Transverse colon (tissue), 4 donors: ENCODE data around the gene EEPD1. TPM values are rescaled to one million over a fixed set of nuclear protein-coding genes. Genes with fewer than 3 reads are reported as not detected.

Source experiments
- DNase-seq: peaks from one replicate; pipeline ENCODE4 v3.0.0-alpha.2; 2019
- H3K27ac ChIP-seq, 4 donors: fragments of 200-600 bp; sonication (generic); 2 replicates each; pipeline ENCODE4 v1.5.1; 2016 to 2018; ENCODE audit warnings: inconsistent platforms in 4 of 4
- H3K27me3 ChIP-seq: fragments of 200-600 bp; sonication (generic); 2 replicates; pipeline ENCODE4 v1.5.1; 2017; ENCODE audit warnings: inconsistent platforms
- H3K36me3 ChIP-seq, 4 donors: fragments of 200-600 bp; sonication (generic); 2 replicates each; pipeline ENCODE4 v1.5.1; 2017 to 2019; ENCODE audit warnings: inconsistent platforms in 4 of 4
- H3K4me1 ChIP-seq, 4 donors: fragments of 200-600 bp; sonication (generic); 2 replicates each; pipeline ENCODE4 v1.5.1; 2017 to 2020; ENCODE audit warnings: inconsistent platforms in 4 of 4
- H3K4me3 ChIP-seq, 4 donors: fragments of 200-600 bp; sonication (generic); 1 replicate in 1 of 4; 2 replicates in 3 of 4; pipeline versions ENCODE4 v1.5.1 to v1.6.1; 2017 to 2019; ENCODE audit warnings: inconsistent platforms in 4 of 4
- H3K9me3 ChIP-seq, 2 donors: fragments of 200-600 bp; sonication (generic); 2 replicates each; pipeline ENCODE4 v1.5.1; 2017 to 2019; ENCODE audit warnings: inconsistent platforms in 2 of 2
- EP300 ChIP-seq: sonication (generic); formaldehyde crosslinking; IDR thresholded peaks from one replicate; pipeline ENCODE4 v1.6.1; 2017; ENCODE audit warnings: antibody characterized with exemption, low read depth
- POLR2A ChIP-seq: fragments of 450-650 bp; IDR thresholded peaks from one replicate; pipeline ENCODE4 v1.6.1; 2016; ENCODE audit warnings: antibody characterized with exemption, mild to moderate bottlenecking, moderate library complexity
- POLR2AphosphoS5 ChIP-seq, 3 donors: sonication (generic); formaldehyde crosslinking; IDR thresholded peaks; one replicate each; pipeline ENCODE4 v1.6.1; 2016; ENCODE audit warnings: antibody characterized with exemption in 3 of 3
- WGBS, 2 donors: methylation state at CpG; one replicate each; pipeline ENCODE4 v1.1.5; 2018; ENCODE audit warnings: low coverage in 1 of 2; 5-methylcytosine and 5-hydroxymethylcytosine counted together
- in situ Hi-C, 4 donors: fragments of 200-750 bp; cut with MboI; loops; one replicate each; pipeline versions ENCODE4 v1.15.0 to v1.15.1; 2017; ENCODE audit warnings: low sequenced_read_pairs in 3 of 4, low pct_ligation_motif_present in 1 of 4, low pct_unique_long_range_greater_than_20kb in 1 of 4
- intact Hi-C: fragments of 100-400 bp; cut with DNase I; formaldehyde crosslinking; loops from one replicate; pipeline ENCODE4 v1.15.1; 2023; ENCODE audit warnings: low total_unique reads
- total RNA-seq, 4 donors: library from RNA; depleted of rRNA; stranded (reverse); fragments of >200 nt; gene quantifications; one replicate each; pipeline ENCODE4 v1.1.0, GENCODE V29; 2016
- TF ChIP-seq, protein P1 (sequence below), 5 experiments: fragments of 200-600 bp in 3 of 5; fragments of 450-650 bp in 2 of 5; sonication (generic) in 3 of 5; IDR thresholded peaks; 1 replicate in 2 of 5; 2 replicates in 3 of 5; pipeline ENCODE4 v1.5.1; 2016 to 2017; ENCODE audit warnings: antibody characterized with exemption in 5 of 5, inconsistent platforms in 3 of 5, mild to moderate bottlenecking in 2 of 5, moderate library complexity in 1 of 5

Gene EEPD1
- total RNA-seq, 4 donors from 2014 or later: 16.2 to 36.2 (median 25.2) TPM

DNA sequence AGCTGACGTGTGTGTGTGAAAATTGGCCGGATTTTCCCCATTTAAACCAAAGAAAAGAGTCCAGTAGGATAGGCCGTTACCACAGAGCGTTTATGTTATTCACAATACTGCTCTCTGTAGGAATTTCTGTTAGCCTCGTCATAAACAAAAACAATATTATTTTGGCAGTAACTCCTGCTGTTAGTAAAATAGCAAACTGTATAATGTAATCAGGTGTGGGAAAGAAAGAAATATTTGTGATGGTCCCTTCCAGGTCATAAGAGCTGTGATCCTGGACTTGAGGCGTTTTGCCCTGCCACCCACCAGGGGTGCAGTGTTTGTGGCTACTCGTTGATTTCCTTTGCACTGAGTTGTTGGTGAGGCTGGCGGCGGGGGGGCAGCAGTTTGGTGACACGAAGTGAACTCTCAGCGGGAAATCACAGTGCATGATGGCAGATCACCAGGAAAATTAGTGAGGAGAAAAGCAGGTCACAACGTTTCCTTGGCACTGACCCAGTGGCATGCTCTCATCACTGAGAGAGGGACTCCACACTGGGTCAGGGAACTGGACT, 2.8 kb downstream of the EEPD1 start:
- peak overlapping the region in 2 of 4 donors; percentile 13 to 89 for H3K4me3 ChIP-seq
- 21 to 27% methylated on average over 6 to 12 of the region's 12 CpGs for WGBS, 2 donors
- TF ChIP-seq, protein P1, sequence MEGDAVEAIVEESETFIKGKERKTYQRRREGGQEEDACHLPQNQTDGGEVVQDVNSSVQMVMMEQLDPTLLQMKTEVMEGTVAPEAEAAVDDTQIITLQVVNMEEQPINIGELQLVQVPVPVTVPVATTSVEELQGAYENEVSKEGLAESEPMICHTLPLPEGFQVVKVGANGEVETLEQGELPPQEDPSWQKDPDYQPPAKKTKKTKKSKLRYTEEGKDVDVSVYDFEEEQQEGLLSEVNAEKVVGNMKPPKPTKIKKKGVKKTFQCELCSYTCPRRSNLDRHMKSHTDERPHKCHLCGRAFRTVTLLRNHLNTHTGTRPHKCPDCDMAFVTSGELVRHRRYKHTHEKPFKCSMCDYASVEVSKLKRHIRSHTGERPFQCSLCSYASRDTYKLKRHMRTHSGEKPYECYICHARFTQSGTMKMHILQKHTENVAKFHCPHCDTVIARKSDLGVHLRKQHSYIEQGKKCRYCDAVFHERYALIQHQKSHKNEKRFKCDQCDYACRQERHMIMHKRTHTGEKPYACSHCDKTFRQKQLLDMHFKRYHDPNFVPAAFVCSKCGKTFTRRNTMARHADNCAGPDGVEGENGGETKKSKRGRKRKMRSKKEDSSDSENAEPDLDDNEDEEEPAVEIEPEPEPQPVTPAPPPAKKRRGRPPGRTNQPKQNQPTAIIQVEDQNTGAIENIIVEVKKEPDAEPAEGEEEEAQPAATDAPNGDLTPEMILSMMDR (IDR thresholded peaks at IDR 0.05): peak in 1 of 5 experiments; percentile 13
- TF ChIP-seq POLR2A: no peak
- peaks cover 20 to 66% (median 49%) of the 10 kb centered on the region in 4 donors for H3K4me1 ChIP-seq
- in situ Hi-C loops (loop anchor here in 1 of 4 donors (25.0 kb wide), 1 partner anchor 131 kb away; no protein-coding TSS in a partner anchor), intact Hi-C loops (loop anchor here (5.0 kb wide), 1 partner anchor 136 kb away; no protein-coding TSS in a partner anchor)
- H3K27me3 ChIP-seq: no peaks in the 10 kb centered on the region
- H3K9me3 ChIP-seq: no peaks in the 10 kb centered on the region
- H3K27ac ChIP-seq: peak overlapping the region in 2 of 4 donors; percentile 13 to 23
- peak; percentile 47 for DNase-seq
- no peaks in the 10 kb centered on the region for H3K36me3 ChIP-seq

DNA sequence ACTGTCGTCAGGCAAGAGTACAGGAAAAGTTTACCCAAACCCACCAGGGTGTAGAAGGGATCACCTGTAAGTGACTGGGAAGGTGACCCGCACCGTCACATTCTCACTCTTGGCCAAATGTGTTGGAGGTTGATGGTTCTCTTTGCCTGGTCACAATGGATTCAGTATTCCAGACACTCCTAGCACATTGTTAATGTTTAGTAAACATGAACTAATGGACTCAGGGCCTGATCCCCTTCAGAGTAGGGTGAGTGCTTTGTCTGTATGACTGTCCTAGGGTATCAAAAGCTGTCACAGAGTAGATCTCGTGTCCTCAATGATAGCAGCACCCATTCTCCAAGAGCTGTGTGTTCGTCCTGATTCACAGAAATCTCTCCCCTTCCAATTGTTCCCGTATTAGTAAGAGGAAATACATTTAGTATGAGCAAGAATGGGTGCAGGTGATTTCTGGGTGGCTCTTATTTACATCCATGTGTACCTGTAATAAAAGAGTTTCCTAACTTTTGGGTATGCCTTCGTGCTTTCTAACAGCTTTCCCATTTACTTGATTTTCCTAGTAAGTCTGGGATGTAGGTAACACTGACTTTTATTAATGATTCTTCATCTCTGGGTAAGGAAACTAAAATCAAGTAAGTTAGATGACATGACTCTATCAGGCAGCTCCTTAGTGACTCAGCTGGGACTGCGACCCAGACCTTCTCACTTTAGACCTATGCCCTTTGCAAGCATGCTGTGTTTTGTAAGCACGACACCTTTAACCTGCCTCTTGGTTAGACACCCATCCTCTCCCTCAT, 4.7 kb downstream of the EEPD1 start:
- H3K4me1 ChIP-seq: peaks cover 20 to 64% (median 42%) of the 10 kb centered on the region in 4 donors
- 89 to 90% methylated on average over 4 to 9 of the region's 9 CpGs for WGBS, 2 donors
- no peaks in the 10 kb centered on the region for H3K36me3 ChIP-seq
- H3K9me3 ChIP-seq: no peaks in the 10 kb centered on the region
- no peaks in the 10 kb centered on the region for H3K27me3 ChIP-seq
- no peak for DNase-seq
- intact Hi-C loops: loop anchor here (5.0 kb wide), 1 partner anchor 135 kb away; no protein-coding TSS in a partner anchor
- in situ Hi-C loops: loop anchor here in 1 of 4 donors (25.0 kb wide), 1 partner anchor 130 kb away; no protein-coding TSS in a partner anchor
- TF ChIP-seq EP300 (no peak), POLR2AphosphoS5 (IDR thresholded peaks at IDR 0.05) (no peak), POLR2A (no peak)
- TF ChIP-seq, protein P1 (IDR thresholded peaks at IDR 0.05): no peak
- no peak overlapping the region for H3K4me3 ChIP-seq
- H3K27ac ChIP-seq: no peak overlapping the region

DNA sequence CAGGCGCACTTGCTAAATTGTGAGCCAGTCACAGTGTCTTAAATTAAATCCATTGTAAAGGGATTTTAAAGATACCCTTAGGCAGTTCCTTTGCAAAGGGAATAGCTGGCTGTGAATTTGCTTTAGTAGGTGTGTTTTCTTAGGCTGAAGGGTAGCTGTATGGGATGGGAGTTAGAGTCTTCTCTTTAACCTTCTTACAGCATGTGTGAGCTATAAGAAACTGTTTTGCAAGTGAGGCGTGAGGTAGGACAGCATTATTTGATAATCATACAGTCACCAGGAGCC, 5.2 kb downstream of the EEPD1 start:
- no peaks in the 10 kb centered on the region for H3K9me3 ChIP-seq
- H3K27me3 ChIP-seq: no peaks in the 10 kb centered on the region
- in situ Hi-C loops: loop anchor here in 1 of 4 donors (25.0 kb wide), 1 partner anchor 129 kb away; no protein-coding TSS in a partner anchor
- TF ChIP-seq POLR2AphosphoS5 (IDR thresholded peaks at IDR 0.05) (no peak), POLR2A (no peak)
- H3K36me3 ChIP-seq: no peaks in the 10 kb centered on the region
- DNase-seq: no peak
- H3K4me3 ChIP-seq: no peak overlapping the region
- no peak overlapping the region for H3K27ac ChIP-seq
- peaks cover 20 to 68% (median 42%) of the 10 kb centered on the region in 4 donors for H3K4me1 ChIP-seq
- WGBS, 2 donors: 92 to 100% methylated on average over 1 to 2 of the region's 2 CpGs
- intact Hi-C loops: loop anchor here (5.0 kb wide), 1 partner anchor 134 kb away; no protein-coding TSS in a partner anchor

DNA sequence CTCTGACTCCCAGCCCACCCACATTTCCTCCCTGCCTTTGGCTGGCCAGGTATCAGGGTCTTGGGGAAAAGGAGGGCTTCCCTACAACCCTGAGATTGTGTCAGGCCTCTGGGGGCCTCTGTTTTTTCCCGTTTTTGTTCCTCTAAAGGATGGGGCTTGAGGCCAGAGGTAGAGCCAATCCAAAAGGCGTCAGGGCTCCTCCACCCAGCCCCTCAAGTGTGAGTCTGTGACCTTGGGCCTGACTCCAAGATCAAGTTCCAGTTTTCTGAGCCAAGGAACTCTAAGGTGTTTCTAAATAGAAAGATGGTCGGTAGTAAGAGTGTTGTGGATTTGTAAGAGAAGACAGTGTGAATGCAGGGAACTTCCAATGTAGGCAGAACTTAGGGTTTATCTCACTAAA, 6.6 kb downstream of the EEPD1 start:
- H3K27ac ChIP-seq: no peak overlapping the region

More for the DNA sequence above, 6.6 kb downstream of the EEPD1 start:
- no peaks in the 10 kb centered on the region for H3K36me3 ChIP-seq
- no peaks in the 10 kb centered on the region for H3K27me3 ChIP-seq
- 76 to 100% methylated on average over 1 to 3 of the region's 3 CpGs for WGBS, 2 donors
- H3K9me3 ChIP-seq: no peaks in the 10 kb centered on the region
- intact Hi-C loops: loop anchor here (5.0 kb wide), 1 partner anchor 133 kb away; no protein-coding TSS in a partner anchor
- no peak for TF ChIP-seq POLR2AphosphoS5 (IDR thresholded peaks at IDR 0.05)
- TF ChIP-seq, protein P1 (IDR thresholded peaks at IDR 0.05): no peak
- no peak for TF ChIP-seq EP300
- TF ChIP-seq POLR2A: no peak
- in situ Hi-C loops: loop anchor here in 1 of 4 donors (25.0 kb wide), 1 partner anchor 128 kb away; no protein-coding TSS in a partner anchor
- no peak overlapping the region for H3K4me3 ChIP-seq
- H3K4me1 ChIP-seq: peaks cover 15 to 65% (median 33%) of the 10 kb centered on the region in 4 donors
- no peak for DNase-seq
